HepG2 (cell line): ENCODE measurements around the gene TUFM. TPM values are rescaled to one million over a fixed set of nuclear protein-coding genes. Genes with fewer than 3 reads are reported as not detected.

Source experiments
- ATAC-seq: fragments of 200-7000 bp; cut with Tn5 transposase; 3 replicates; pipeline ENCODE4 v1.9.1; 2020; ENCODE audit warnings: mild to moderate bottlenecking, moderate library complexity
- BruUV-seq: library from RNA; stranded (reverse); fragments of 400-500 nt; replicated peaks from 2 replicates; lab custom pipeline; 2021; lab: Mats Ljungman, UMichigan
- CTCF ChIA-PET: fragments of 300-600 bp; formaldehyde crosslinking; extraction: SDS; loops from one replicate; lab custom pipeline; 2021; ENCODE audit warnings: low total read pairs, inconsistent platforms, low intra/inter-chr PET ratio; lab: Yijun Ruan, JAX
- POLR2A ChIA-PET: fragments of 350-600 bp; sonication (Branson Sonifier 250); formaldehyde crosslinking; loops from one replicate; lab custom pipeline; 2020; ENCODE audit warnings: antibody characterized with exemption, inconsistent platforms; lab: Yijun Ruan, JAX
- DNase-seq: peaks from one replicate; pipeline ENCODE4 v3.0.0-alpha.2; 2015; ENCODE audit warnings: low spot score
- FAIRE-seq: peaks from 3 replicates; lab custom pipeline; 2011; peaks lifted over from hg19 to GRCh38; lab: Jason Lieb, UNC
- H2AFZ ChIP-seq: one replicate; pipeline ENCODE4 v1.6.1; 2011; ENCODE audit warnings: low read length, inconsistent platforms
- H3K27ac ChIP-seq: fragments of 300-600 bp; 3 replicates; pipeline ENCODE4 v1.8.0; 2011; ENCODE audit warnings: mixed run types, mild to moderate bottlenecking, mixed read lengths, low read length, inconsistent platforms; ENCODE audit not compliant: insufficient read depth; ENCODE audit errors: extremely low read length
- H3K27me3 ChIP-seq, 2 experiments: fragments of 200-600 bp in 1 of 2; 2 replicates in 1 of 2; 3 replicates in 1 of 2; pipeline versions ENCODE4 v1.6.0 to v1.8.0; 2011; ENCODE audit warnings: low read length in 2 of 2, mild to moderate bottlenecking in 2 of 2, moderate library complexity in 2 of 2, inconsistent platforms in 1 of 2; ENCODE audit not compliant: insufficient read depth in 2 of 2, control insufficient read depth in 1 of 2
- H3K36me3 ChIP-seq, 2 experiments: fragments of 200-600 bp in 1 of 2; replicated peaks in 1 of 2; 2 replicates in 1 of 2; 3 replicates in 1 of 2; pipeline versions ENCODE4 v1.5.1 to v1.8.0; 2011; ENCODE audit warnings: low read length in 2 of 2, inconsistent platforms in 1 of 2; ENCODE audit not compliant: insufficient read depth in 2 of 2, control insufficient read depth in 1 of 2
- H3K4me1 ChIP-seq: 2 replicates; pipeline ENCODE4 v1.5.1; 2012; ENCODE audit warnings: low read length, inconsistent platforms; ENCODE audit not compliant: insufficient read depth
- H3K4me2 ChIP-seq: 2 replicates; pipeline ENCODE4 v1.6.0; 2011; ENCODE audit warnings: low read depth, low read length, inconsistent platforms
- H3K4me3 ChIP-seq, 3 experiments: fragments of 200-600 bp in 1 of 3; sonication (generic), shearing (Covaris generic) in 1 of 3; replicated peaks in 1 of 3; 2 replicates each; pipeline ENCODE4 v1.5.1; 2011 to 2016; ENCODE audit warnings: low read length in 3 of 3, inconsistent platforms in 2 of 3, low read depth in 2 of 3, mild to moderate bottlenecking in 2 of 3, control low read depth in 1 of 3, mixed read lengths in 1 of 3; ENCODE audit not compliant: insufficient read depth in 1 of 3
- H3K79me2 ChIP-seq: one replicate; pipeline ENCODE4 v1.6.1; 2011; ENCODE audit warnings: low read length, inconsistent platforms; ENCODE audit not compliant: insufficient read depth
- H3K9ac ChIP-seq: 2 replicates; pipeline ENCODE4 v1.6.0; 2011; ENCODE audit warnings: mild to moderate bottlenecking, low read depth, low read length, inconsistent platforms; ENCODE audit not compliant: insufficient read depth
- H3K9me3 ChIP-seq: 2 replicates; pipeline ENCODE4 v1.5.1; 2012; ENCODE audit warnings: mild to moderate bottlenecking, low read length
- H4K20me1 ChIP-seq: 2 replicates; pipeline ENCODE4 v1.6.0; 2011; ENCODE audit warnings: inconsistent platforms, mild to moderate bottlenecking, low read length, moderate library complexity; ENCODE audit not compliant: insufficient read depth
- DDIT3 ChIP-seq: sonication (generic); formaldehyde crosslinking; IDR thresholded peaks from 2 replicates; pipeline ENCODE4 v1.4.0; 2020; ENCODE audit warnings: mild to moderate bottlenecking, missing genetic modification reagents
- HMG20A ChIP-seq: IDR thresholded peaks from 2 replicates; pipeline ENCODE4 v1.6.1; 2016; ENCODE audit warnings: borderline replicate concordance
- HNRNPL ChIP-seq: fragments of 200-400 bp; formaldehyde crosslinking; IDR thresholded peaks from 2 replicates; pipeline ENCODE4 v1.6.1; 2017; ENCODE audit warnings: mild to moderate bottlenecking, low read depth, low read length
- NR2F1 ChIP-seq, 2 experiments: fragments of 450-650 bp in 1 of 2; formaldehyde crosslinking in 1 of 2; IDR thresholded peaks; 2 replicates each; pipeline versions ENCODE4 v1.5.0 to v1.6.1; 2016 to 2020; ENCODE audit warnings: mild to moderate bottlenecking in 1 of 2, missing compliant biosample characterization in 1 of 2, missing genetic modification reagents in 1 of 2, moderate library complexity in 1 of 2
- NRL ChIP-seq: sonication (generic); formaldehyde crosslinking; IDR thresholded peaks from 2 replicates; pipeline ENCODE4 v1.5.0; 2020; ENCODE audit warnings: missing genetic modification reagents, mild to moderate bottlenecking, moderate library complexity, borderline replicate concordance
- PAX8 ChIP-seq: sonication (generic); formaldehyde crosslinking; IDR thresholded peaks from 2 replicates; pipeline ENCODE4 v1.8.0; 2022; ENCODE audit warnings: mild to moderate bottlenecking, missing genetic modification reagents, borderline replicate concordance
- PHF8 ChIP-seq: sonication (generic); formaldehyde crosslinking; IDR thresholded peaks from 2 replicates; pipeline ENCODE4 v1.5.0; 2020; ENCODE audit warnings: missing genetic modification reagents
- PITX1 ChIP-seq: sonication (generic); formaldehyde crosslinking; IDR thresholded peaks from 2 replicates; pipeline ENCODE4 v1.5.1; 2020; ENCODE audit warnings: mild to moderate bottlenecking, missing genetic modification reagents
- SIN3B ChIP-seq: fragments of 150-350 bp; IDR thresholded peaks from 2 replicates; pipeline ENCODE4 v1.6.1; 2014; ENCODE audit warnings: low read length
- THAP8 ChIP-seq: sonication (generic); formaldehyde crosslinking; IDR thresholded peaks from 2 replicates; pipeline ENCODE4 v1.5.1; 2020; ENCODE audit warnings: missing genetic modification reagents, mild to moderate bottlenecking, borderline replicate concordance
- ZNF468 ChIP-seq: sonication (generic); formaldehyde crosslinking; IDR thresholded peaks from 2 replicates; pipeline ENCODE4 v1.8.0; 2022; ENCODE audit warnings: mild to moderate bottlenecking, moderate library complexity, missing genetic modification reagents
- ZNF704 ChIP-seq: sonication (generic); formaldehyde crosslinking; IDR thresholded peaks from 2 replicates; pipeline ENCODE4 v1.8.1; 2023; ENCODE audit warnings: mild to moderate bottlenecking, inconsistent platforms, moderate library complexity, missing genetic modification reagents, borderline replicate concordance
- ZNF740 ChIP-seq: sonication (generic); formaldehyde crosslinking; IDR thresholded peaks from 2 replicates; pipeline ENCODE4 v1.4.0; 2020; ENCODE audit warnings: missing genetic modification reagents
- WGBS: methylation state at CpG from one replicate; pipeline ENCODE4 v1.1.6; 2017; ENCODE audit warnings: low lambda C conversion rate; 5-methylcytosine and 5-hydroxymethylcytosine counted together
- in situ Hi-C: cut with HindIII; loops from 2 replicates; pipeline ENCODE4 v1.10.0; 2017; ENCODE audit warnings: low pct_unique_long_range_greater_than_20kb; ENCODE audit not compliant: extremely low pct_ligation_motif_present
- intact Hi-C: fragments of 100-400 bp; cut with micrococcal nuclease; formaldehyde crosslinking; loops from one replicate; pipeline ENCODE4 v1.10.0; 2022; ENCODE audit not compliant: unreplicated experiment
- polyA plus RNA-seq, 8 experiments: library from polyadenylated mRNA; depleted of rRNA in 3 of 8; stranded (reverse) in 7 of 8; unstranded in 1 of 8; fragments of >200 nt; fragmentation: Illumina TruSeq in 4 of 8; extraction: Trizol in 4 of 8; gene quantifications; 2 replicates each; pipeline versions ENCODE4 v1.2.1 to v1.2.3, GENCODE V29; 2011 to 2016; ENCODE audit warnings: low read depth in 4 of 8, missing spikeins in 1 of 8, mixed read lengths in 1 of 8; ENCODE audit not compliant: insufficient read depth in 1 of 8
- total RNA-seq, 5 experiments: library from RNA; depleted of rRNA; stranded (reverse); fragments of >200 nt; fragmentation: Illumina TruSeq; extraction: Trizol; gene quantifications; 2 replicates each; pipeline ENCODE4 v1.2.3, GENCODE V29; 2016; ENCODE audit warnings: low read depth in 1 of 5
- TF ChIP-seq, protein P1 (sequence below): sonication (generic); formaldehyde crosslinking; IDR thresholded peaks from 2 replicates; pipeline ENCODE4 v1.5.1; 2020; ENCODE audit warnings: mild to moderate bottlenecking, moderate library complexity, missing genetic modification reagents
- TF ChIP-seq, protein P2 (sequence below): sonication (generic); formaldehyde crosslinking; IDR thresholded peaks from 2 replicates; pipeline ENCODE4 v1.8.1; 2023; ENCODE audit warnings: missing genetic modification reagents, inconsistent platforms, borderline replicate concordance

TUFM gene
- total and polyA plus RNA-seq, 2 of the 13 experiments (the other 11 are each of a cell fraction or from before 2014, with no cell fraction given), result 206 to 298 TPM

GRCh38 chr16:28846933-28847273 is 755 bp upstream of the TUFM start:
- DNase-seq, result no peak
- peak; percentile 4 for FAIRE-seq
- no peaks in the 10 kb centered on the region for H3K9me3 ChIP-seq
- BruUV-seq, result TSS peak; percentile 55
- 0% methylated on average over 5 of the region's 5 CpGs for WGBS
- H3K36me3 ChIP-seq, result peaks cover 26 to 27% of the 10 kb centered on the region in 2 experiments
- H4K20me1 ChIP-seq, result 0 out of 2 replicates have a peak, but pooled peaks cover 4% of the 10 kb centered on the region
- H3K27ac ChIP-seq, result peak overlapping the region; percentile 45
- peak overlapping the region; percentile 76 for H3K9ac ChIP-seq
- intact Hi-C loops (loop anchor here (1.0 to 5.0 kb wide), 5 partner anchors 16 to 103 kb away; partner anchors contain the start of genes NFATC2IP, RABEP2 and SH2B1), in situ Hi-C loops (no loop called here)
- POLR2A ChIA-PET, result interaction anchor here (1.3 to 6.6 kb wide), 13 partner anchors 9 to 237 kb away, joined by 4 to 104 read pairs (median 12); partner anchors contain the start of genes ATXN2L, NFATC2IP, SH2B1 and SPNS1
- H2AFZ ChIP-seq, result no peak overlapping the region
- peak overlapping the region; percentile 61 to 97 (median 87) for H3K4me3 ChIP-seq
- peaks cover 26% of the 10 kb centered on the region for H3K79me2 ChIP-seq
- H3K4me1 ChIP-seq, result peaks cover 18% of the 10 kb centered on the region
- peak overlapping the region; percentile 85 for H3K4me2 ChIP-seq
- peak; percentile 29 for ATAC-seq
- CTCF ChIA-PET, result no interaction called here
- H3K27me3 ChIP-seq, result no peaks in the 10 kb centered on the region; a peak in 1 of 5 replicates
- TF ChIP-seq ZNF704 (no peak), NRL (CRISPR knock-in tag) (peak; percentile 23; the same call in 1 of the 2 replicates), ZNF468 (CRISPR knock-in tag) (no peak), PITX1 (CRISPR knock-in tag) (no peak), ZNF740 (CRISPR knock-in tag) (no peak), PHF8 (no peak), NR2F1 (CRISPR knock-in tag; IDR thresholded peaks at IDR 0.05) (0 out of 4 replicates have a peak, but pooled peaks of 1 of the 2 experiments have one; percentile 3), DDIT3 (CRISPR knock-in tag) (no peak), THAP8 (CRISPR knock-in tag) (no peak), SIN3B (peak; percentile 27; the same call in 1 of the 2 replicates), PAX8 (CRISPR knock-in tag) (no peak), HMG20A (CRISPR knock-in tag) (no peak), HNRNPL (no peak)
- TF ChIP-seq, protein P1, sequence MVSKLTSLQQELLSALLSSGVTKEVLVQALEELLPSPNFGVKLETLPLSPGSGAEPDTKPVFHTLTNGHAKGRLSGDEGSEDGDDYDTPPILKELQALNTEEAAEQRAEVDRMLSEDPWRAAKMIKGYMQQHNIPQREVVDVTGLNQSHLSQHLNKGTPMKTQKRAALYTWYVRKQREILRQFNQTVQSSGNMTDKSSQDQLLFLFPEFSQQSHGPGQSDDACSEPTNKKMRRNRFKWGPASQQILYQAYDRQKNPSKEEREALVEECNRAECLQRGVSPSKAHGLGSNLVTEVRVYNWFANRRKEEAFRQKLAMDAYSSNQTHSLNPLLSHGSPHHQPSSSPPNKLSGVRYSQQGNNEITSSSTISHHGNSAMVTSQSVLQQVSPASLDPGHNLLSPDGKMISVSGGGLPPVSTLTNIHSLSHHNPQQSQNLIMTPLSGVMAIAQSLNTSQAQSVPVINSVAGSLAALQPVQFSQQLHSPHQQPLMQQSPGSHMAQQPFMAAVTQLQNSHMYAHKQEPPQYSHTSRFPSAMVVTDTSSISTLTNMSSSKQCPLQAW (CRISPR knock-in tag), result no peak
- TF ChIP-seq, protein P2, sequence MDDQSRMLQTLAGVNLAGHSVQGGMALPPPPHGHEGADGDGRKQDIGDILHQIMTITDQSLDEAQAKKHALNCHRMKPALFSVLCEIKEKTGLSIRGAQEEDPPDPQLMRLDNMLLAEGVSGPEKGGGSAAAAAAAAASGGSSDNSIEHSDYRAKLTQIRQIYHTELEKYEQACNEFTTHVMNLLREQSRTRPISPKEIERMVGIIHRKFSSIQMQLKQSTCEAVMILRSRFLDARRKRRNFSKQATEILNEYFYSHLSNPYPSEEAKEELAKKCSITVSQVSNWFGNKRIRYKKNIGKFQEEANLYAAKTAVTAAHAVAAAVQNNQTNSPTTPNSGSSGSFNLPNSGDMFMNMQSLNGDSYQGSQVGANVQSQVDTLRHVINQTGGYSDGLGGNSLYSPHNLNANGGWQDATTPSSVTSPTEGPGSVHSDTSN (CRISPR knock-in tag), result 0 out of 2 replicates have a peak, but pooled peaks have one; percentile 44
